Type B pancreatic cell (in vitro differentiated cells): ENCODE data around the gene CCDC9. TPM values are rescaled to one million over a fixed set of nuclear protein-coding genes. Genes with fewer than 3 reads are reported as not detected.
"Not testable (repeated sequence)": the region's sequence is repeated elsewhere in the genome, so short reads cannot be mapped to it uniquely, and the experiment has no call there.

ENCODE experiments used
- DNase-seq: peaks from one replicate; pipeline ENCODE4 v3.0.0; 2021; ENCODE audit warnings: mixed read lengths; ENCODE audit not compliant: unreplicated experiment; ENCODE audit errors: extremely low spot score
- H3K27ac Mint-ChIP-seq: 2 replicates; pipeline ENCODE4 v1.8.0; 2021; ENCODE audit warnings: mild to moderate bottlenecking, mixed read lengths
- H3K27me3 Mint-ChIP-seq: 2 replicates; pipeline ENCODE4 v1.8.0; 2021; ENCODE audit warnings: mixed read lengths
- H3K36me3 Mint-ChIP-seq: 2 replicates; pipeline ENCODE4 v1.8.0; 2021; ENCODE audit warnings: mixed read lengths
- H3K4me1 Mint-ChIP-seq: one replicate; pipeline ENCODE4 v1.8.0; 2021; ENCODE audit warnings: mixed read lengths; ENCODE audit not compliant: unreplicated experiment
- H3K4me3 Mint-ChIP-seq: 2 replicates; pipeline ENCODE4 v1.8.0; 2021; ENCODE audit warnings: mild to moderate bottlenecking, mixed read lengths
- H3K9me3 Mint-ChIP-seq: 2 replicates; pipeline ENCODE4 v1.8.0; 2021; ENCODE audit warnings: mixed read lengths
- total RNA-seq: library from RNA; stranded (reverse); gene quantifications from 2 replicates; pipeline ENCODE4 v1.2.1, GENCODE V29; 2021; ENCODE audit warnings: low replicate concordance
- TF ChIP-seq, protein P1 (sequence below): fragments of 200-600 bp; sonication (generic); conservative IDR thresholded peaks from 2 replicates; pipeline ENCODE4 v1.5.0; 2021; ENCODE audit warnings: antibody characterized with exemption, mild to moderate bottlenecking

Gene CCDC9
- total RNA-seq, 1 donor from 2014 or later = 22.4 TPM

GRCh38 chr19:47284324-47284899 lies 28.1 kb downstream of the CCDC9 start:
- no peaks in the 10 kb centered on the region for H3K9me3 Mint-ChIP-seq
- no peak overlapping the region for H3K4me3 Mint-ChIP-seq
- peaks cover 9% of the 10 kb centered on the region for H3K4me1 Mint-ChIP-seq
- H3K27ac Mint-ChIP-seq = no peak overlapping the region
- DNase-seq = no peak
- peaks cover 3% of the 10 kb centered on the region for H3K36me3 Mint-ChIP-seq
- H3K27me3 Mint-ChIP-seq = no peaks in the 10 kb centered on the region
- TF ChIP-seq, protein P1, sequence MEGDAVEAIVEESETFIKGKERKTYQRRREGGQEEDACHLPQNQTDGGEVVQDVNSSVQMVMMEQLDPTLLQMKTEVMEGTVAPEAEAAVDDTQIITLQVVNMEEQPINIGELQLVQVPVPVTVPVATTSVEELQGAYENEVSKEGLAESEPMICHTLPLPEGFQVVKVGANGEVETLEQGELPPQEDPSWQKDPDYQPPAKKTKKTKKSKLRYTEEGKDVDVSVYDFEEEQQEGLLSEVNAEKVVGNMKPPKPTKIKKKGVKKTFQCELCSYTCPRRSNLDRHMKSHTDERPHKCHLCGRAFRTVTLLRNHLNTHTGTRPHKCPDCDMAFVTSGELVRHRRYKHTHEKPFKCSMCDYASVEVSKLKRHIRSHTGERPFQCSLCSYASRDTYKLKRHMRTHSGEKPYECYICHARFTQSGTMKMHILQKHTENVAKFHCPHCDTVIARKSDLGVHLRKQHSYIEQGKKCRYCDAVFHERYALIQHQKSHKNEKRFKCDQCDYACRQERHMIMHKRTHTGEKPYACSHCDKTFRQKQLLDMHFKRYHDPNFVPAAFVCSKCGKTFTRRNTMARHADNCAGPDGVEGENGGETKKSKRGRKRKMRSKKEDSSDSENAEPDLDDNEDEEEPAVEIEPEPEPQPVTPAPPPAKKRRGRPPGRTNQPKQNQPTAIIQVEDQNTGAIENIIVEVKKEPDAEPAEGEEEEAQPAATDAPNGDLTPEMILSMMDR = peak; percentile 88

GRCh38 chr19:47296036-47296435 lies 39.7 kb downstream of the CCDC9 start:
- TF ChIP-seq, protein P1 = peak; percentile 90
- Mint-ChIP-seq H3K36me3 (no peaks in the 10 kb centered on the region), H3K4me3 (no peak overlapping the region), H3K9me3 (no peaks in the 10 kb centered on the region), H3K27me3 (peaks cover 3% of the 10 kb centered on the region), H3K27ac (peak overlapping the region; percentile 59), H3K4me1 (no peaks in the 10 kb centered on the region)
- DNase-seq = no peak

DNA sequence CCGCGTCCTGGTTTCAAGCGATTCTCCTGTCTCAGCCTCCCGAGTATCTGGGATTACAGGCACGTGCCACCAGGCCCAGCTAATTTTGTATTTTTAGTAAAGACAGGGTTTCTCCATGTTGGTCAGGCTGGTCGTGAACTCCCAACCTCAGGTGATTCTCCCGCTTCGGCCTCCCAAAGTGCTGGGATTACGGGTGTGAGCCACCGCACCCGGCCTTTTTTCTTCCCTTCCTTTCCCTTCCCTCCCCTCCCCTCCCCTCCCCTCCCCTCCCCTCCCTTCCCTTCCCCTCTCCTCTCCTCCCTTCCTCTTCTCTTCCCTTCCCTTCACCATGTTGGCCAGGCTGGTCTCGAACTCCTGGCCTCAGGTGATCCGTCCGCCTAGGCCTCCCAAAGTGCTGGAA lies 44.5 kb downstream of the CCDC9 start:
- not testable (repeated sequence) for H3K36me3 Mint-ChIP-seq, H3K27ac Mint-ChIP-seq, DNase-seq, H3K4me1 Mint-ChIP-seq, H3K9me3 Mint-ChIP-seq, H3K27me3 Mint-ChIP-seq, H3K4me3 Mint-ChIP-seq

DNA sequence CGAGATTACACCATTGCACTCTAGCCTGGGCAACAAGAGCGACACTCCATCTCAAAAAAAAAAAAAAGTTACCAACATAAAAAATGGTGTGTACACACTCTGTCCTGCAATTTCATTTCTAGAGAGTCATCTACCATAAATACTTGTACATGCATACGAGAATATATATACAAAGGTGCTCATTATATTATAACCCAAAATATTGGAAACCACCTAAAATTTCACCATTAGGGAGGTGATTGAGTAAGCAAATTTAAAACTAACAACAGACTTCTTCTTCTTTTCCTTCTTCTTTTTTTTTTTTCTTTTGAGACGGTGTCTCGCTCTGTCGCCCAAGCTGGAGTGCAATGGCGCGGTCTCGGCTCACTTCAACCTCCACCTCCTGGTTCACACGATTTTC lies 45.9 kb downstream of the CCDC9 start:
- Mint-ChIP-seq H3K9me3 (peaks cover 5% of the 10 kb centered on the region), H3K27me3 (peaks cover 4% of the 10 kb centered on the region), H3K36me3 (no peaks in the 10 kb centered on the region), H3K4me3 (no peak overlapping the region), H3K27ac (no peak overlapping the region), H3K4me1 (peaks cover 3% of the 10 kb centered on the region)
- DNase-seq = no peak
- TF ChIP-seq, protein P1 = no peak

- peaks cover 3% of the 10 kb centered on the region for H3K4me1 Mint-ChIP-seq
- no peak overlapping the region for H3K27ac Mint-ChIP-seq
- TF ChIP-seq, protein P1 = no peak
- peaks cover 6% of the 10 kb centered on the region for H3K27me3 Mint-ChIP-seq
- H3K36me3 Mint-ChIP-seq = no peaks in the 10 kb centered on the region
- H3K9me3 Mint-ChIP-seq = peaks cover 5% of the 10 kb centered on the region
- DNase-seq = no peak
- no peak overlapping the region for H3K4me3 Mint-ChIP-seq
Measured at GRCh38 chr19:47303966-47304365, 47.6 kb downstream of the CCDC9 start.

GRCh38 chr19:47305309-47305751 lies 49.0 kb downstream of the CCDC9 start:
- peaks cover 3% of the 10 kb centered on the region for H3K4me1 Mint-ChIP-seq
- H3K27ac Mint-ChIP-seq = peak overlapping the region; percentile 57
- TF ChIP-seq, protein P1 = peak; percentile 97
- no peaks in the 10 kb centered on the region for H3K36me3 Mint-ChIP-seq
- peaks cover 5% of the 10 kb centered on the region for H3K9me3 Mint-ChIP-seq
- peak overlapping the region; percentile 58 for H3K4me3 Mint-ChIP-seq
- H3K27me3 Mint-ChIP-seq = peaks cover 8% of the 10 kb centered on the region
- peak; percentile 78 for DNase-seq
